Measurements from ENCODE around the gene NFIX. TPM values are rescaled to one million over a fixed set of nuclear protein-coding genes. Genes with fewer than 3 reads are reported as not detected.

Gene NFIX
- total RNA-seq, 1 donor from 2014 or later: 8.4 TPM

GRCh38 chr19:13103581-13104359 is 108.5 kb downstream of the NFIX start:
- DNase-seq (ENCODE audit: low read depth): no peak
- peaks cover 6% of the 10 kb centered on the region for H4K20me1 ChIP-seq (ENCODE audit: insufficient read depth, low read length)
- no peak overlapping the region for H3K4me3 Mint-ChIP-seq (ENCODE audit: unreplicated experiment)
- peaks cover 17% of the 10 kb centered on the region for H3K27me3 Mint-ChIP-seq (ENCODE audit: low read depth, unreplicated experiment)
- H3K79me2 ChIP-seq (ENCODE audit: insufficient read depth, low read length): no peaks in the 10 kb centered on the region
- H3K9ac ChIP-seq (ENCODE audit: low read length): no peak overlapping the region
- no peaks in the 10 kb centered on the region for H3K9me3 ChIP-seq (ENCODE audit: insufficient read depth, low read depth, low read length)
- peaks cover 3% of the 10 kb centered on the region for H3K4me1 Mint-ChIP-seq (ENCODE audit: low read depth, unreplicated experiment)
- H3K36me3 Mint-ChIP-seq (ENCODE audit: low read depth, unreplicated experiment): peaks cover 10% of the 10 kb centered on the region
- no peaks in the 10 kb centered on the region for H3K27me3 ChIP-seq (ENCODE audit: insufficient read depth, low read length)
- no peak overlapping the region for H3K27ac ChIP-seq (ENCODE audit: low read depth, low read length)
- FAIRE-seq: no peak
- H3K36me3 ChIP-seq (ENCODE audit: insufficient read depth, low read length): peaks cover 3% of the 10 kb centered on the region
- no peak for TF ChIP-seq CTCF (IDR thresholded peaks at IDR 0.05; ENCODE audit: insufficient read depth, low read depth, low read length)
- TF ChIP-seq EZH2 (IDR thresholded peaks at IDR 0.05; ENCODE audit: insufficient read depth, low read length): no peak
- H3K4me2 ChIP-seq (ENCODE audit: low read length): no peak overlapping the region
- no peak overlapping the region for H3K27ac Mint-ChIP-seq (ENCODE audit: unreplicated experiment)
- H3K4me1 ChIP-seq (ENCODE audit: insufficient read depth, low read length): peaks cover 5% of the 10 kb centered on the region
- no peak overlapping the region for H3K4me3 ChIP-seq (ENCODE audit: insufficient read depth, low read depth, low read length)
- no peak overlapping the region for H2AFZ ChIP-seq (ENCODE audit: low read depth, low read length)
- H3K9me3 Mint-ChIP-seq (ENCODE audit: unreplicated experiment): peaks cover 10% of the 10 kb centered on the region

- H3K9me3 ChIP-seq (ENCODE audit: insufficient read depth, low read depth, low read length): no peaks in the 10 kb centered on the region
- H3K4me2 ChIP-seq (ENCODE audit: low read length): no peak overlapping the region
- Mint-ChIP-seq H3K27ac (ENCODE audit: unreplicated experiment) (no peak overlapping the region), H3K36me3 (ENCODE audit: low read depth, unreplicated experiment) (peaks cover 10% of the 10 kb centered on the region), H3K4me1 (ENCODE audit: low read depth, unreplicated experiment) (peaks cover 3% of the 10 kb centered on the region), H3K27me3 (ENCODE audit: low read depth, unreplicated experiment) (peaks cover 14% of the 10 kb centered on the region), H3K9me3 (ENCODE audit: unreplicated experiment) (peaks cover 8% of the 10 kb centered on the region), H3K4me3 (ENCODE audit: unreplicated experiment) (no peak overlapping the region)
- H4K20me1 ChIP-seq (ENCODE audit: insufficient read depth, low read length): peaks cover 6% of the 10 kb centered on the region
- no peak overlapping the region for H3K27ac ChIP-seq (ENCODE audit: low read depth, low read length)
- no peak overlapping the region for H3K4me3 ChIP-seq (ENCODE audit: insufficient read depth, low read depth, low read length)
- H3K9ac ChIP-seq (ENCODE audit: low read length): no peak overlapping the region
- H3K4me1 ChIP-seq (ENCODE audit: insufficient read depth, low read length): peaks cover 5% of the 10 kb centered on the region
- DNase-seq (ENCODE audit: low read depth): no peak
- peaks cover 3% of the 10 kb centered on the region for H3K36me3 ChIP-seq (ENCODE audit: insufficient read depth, low read length)
- H3K27me3 ChIP-seq (ENCODE audit: insufficient read depth, low read length): no peaks in the 10 kb centered on the region
- no peak overlapping the region for H2AFZ ChIP-seq (ENCODE audit: low read depth, low read length)
- FAIRE-seq: no peak
- no peaks in the 10 kb centered on the region for H3K79me2 ChIP-seq (ENCODE audit: insufficient read depth, low read length)
- TF ChIP-seq CTCF (IDR thresholded peaks at IDR 0.05; ENCODE audit: insufficient read depth, low read depth, low read length): peak; percentile 47
- no peak for TF ChIP-seq EZH2 (IDR thresholded peaks at IDR 0.05; ENCODE audit: insufficient read depth, low read length)
Observed at GRCh38 chr19:13104360-13104847, 109.1 kb downstream of the NFIX start.

All from astrocyte (in vitro differentiated cells and primary cell).